GM18870 (cell line): ENCODE results near the gene CNPPD1.
"Not testable (repeated sequence)": the region's sequence is repeated elsewhere in the genome, so short reads cannot be mapped to it uniquely, and the experiment has no call there.

Experiments used
- ATAC-seq: cut with Tn5 transposase; IDR thresholded peaks from one replicate; pipeline ENCODE4 v1.9.1; 2021; ENCODE audit warnings: moderate library complexity; ENCODE audit not compliant: unreplicated experiment

The CNPPD1 gene

DNA sequence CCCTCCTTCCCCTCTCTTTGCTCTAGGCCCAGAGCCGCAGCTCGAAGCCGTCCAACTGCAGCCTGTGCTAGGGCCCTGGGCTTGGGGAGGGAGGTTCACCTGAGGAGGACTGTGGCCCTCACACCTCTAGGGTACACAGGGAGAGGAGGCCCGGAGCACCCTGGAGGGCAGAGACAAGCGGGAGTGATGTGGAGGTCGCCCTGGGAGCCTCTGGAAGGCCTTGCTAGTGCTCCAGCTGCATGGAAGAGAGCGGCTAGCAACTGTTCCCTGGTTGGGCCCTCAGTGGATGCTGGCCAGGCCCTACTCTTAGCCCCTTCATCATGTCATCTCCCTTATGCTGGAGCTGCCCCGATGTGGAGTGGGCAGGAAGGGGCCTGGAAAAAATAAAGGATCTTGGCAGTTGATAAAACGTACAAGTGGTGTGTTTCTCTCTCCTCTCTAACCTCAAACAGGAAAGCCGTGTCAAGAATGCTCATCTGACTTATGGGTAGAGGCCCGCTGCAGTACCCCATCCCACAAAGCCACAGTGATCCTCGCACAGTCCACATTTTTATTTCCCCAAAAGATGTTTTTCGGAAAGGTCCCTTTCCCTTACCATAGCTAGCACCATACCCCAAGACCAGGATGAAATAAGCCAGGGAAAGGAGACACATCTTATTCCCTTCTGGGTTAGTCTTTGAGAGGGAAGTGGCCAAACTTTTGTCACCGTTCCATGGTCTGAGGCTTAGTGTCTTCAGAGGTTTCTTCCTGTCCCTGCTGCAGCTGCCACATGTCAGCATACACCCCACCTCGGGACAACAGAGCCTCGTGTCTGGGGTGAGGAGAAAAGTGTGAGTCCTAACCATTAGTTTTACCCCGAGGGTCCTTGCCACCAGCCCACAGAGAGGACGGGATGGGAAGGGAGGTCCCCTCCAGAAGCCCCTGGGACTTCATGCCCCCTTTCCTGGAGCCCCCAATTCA, 32.8 kb upstream of the CNPPD1 start:
- ATAC-seq, result no peak

DNA sequence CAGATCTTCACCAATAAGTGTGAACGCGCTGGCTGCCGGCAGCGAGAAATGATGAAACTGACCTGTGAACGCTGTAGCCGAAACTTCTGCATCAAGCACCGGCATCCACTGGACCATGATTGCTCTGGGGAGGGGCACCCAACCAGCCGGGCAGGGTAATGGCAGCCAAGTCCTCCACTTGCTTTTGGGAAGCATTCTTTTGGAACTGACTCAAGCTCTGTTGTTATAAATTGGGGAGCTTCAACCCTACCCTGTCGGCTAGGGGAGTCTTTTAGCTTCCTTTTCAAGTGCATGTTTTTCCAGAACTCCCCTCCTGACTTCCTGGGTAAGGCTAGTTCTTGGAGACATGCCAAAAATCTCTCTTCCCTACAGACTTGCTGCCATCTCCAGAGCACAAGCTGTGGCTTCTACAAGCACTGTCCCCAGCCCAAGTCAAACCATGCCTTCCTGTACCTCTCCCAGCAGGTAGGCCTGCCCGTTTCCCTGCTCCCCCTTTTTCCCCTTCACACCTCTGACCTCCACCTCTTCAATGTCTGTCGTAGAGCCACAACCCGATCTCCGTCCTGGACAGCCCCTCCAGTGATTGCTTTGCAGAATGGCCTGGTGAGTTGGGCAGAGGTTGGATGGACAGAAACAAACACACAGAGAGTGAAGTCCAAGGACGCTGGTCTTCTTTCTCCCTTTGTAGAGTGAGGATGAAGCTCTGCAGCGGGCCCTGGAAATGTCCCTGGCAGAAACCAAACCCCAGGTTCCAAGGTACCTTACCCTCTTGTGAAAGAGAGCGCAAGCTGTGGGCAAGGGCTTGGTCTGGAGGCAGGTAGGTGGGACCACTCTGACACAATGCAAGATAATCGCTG, 31.4 kb upstream of the CNPPD1 start:
- no peak for ATAC-seq

DNA sequence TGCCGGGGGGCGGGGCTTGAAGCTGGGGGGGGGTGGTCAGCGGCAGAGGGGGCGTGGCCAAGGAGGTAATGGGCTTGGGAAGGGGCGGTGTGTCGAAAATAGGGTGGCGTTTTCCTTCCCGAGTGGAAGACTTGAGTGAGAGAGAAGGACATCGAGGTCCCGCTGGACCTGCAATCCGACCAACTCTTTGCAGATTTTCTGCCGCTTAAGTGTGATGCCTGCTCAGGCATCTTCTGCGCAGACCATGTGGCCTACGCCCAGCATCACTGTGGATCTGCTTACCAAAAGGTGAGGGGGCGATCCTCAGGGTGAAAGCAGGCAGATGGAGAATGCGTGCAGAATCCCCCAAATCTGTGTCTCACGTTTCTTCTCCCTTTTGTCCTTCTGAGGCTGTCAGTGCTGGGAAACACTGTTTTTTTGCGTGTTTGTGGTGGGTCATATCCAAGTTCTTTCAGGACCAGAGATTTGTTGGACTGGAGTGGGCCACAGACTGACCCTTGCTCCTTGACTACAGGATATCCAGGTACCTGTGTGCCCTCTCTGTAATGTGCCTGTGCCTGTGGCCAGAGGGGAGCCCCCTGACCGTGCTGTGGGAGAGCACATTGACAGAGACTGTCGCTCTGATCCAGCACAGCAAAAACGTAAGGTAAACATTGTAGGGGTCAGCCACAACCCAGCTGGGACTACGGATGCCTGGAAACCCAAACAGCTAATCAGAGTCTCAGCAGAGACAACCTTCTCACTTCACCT, 30.6 kb upstream of the CNPPD1 start:
- ATAC-seq, result no peak

DNA sequence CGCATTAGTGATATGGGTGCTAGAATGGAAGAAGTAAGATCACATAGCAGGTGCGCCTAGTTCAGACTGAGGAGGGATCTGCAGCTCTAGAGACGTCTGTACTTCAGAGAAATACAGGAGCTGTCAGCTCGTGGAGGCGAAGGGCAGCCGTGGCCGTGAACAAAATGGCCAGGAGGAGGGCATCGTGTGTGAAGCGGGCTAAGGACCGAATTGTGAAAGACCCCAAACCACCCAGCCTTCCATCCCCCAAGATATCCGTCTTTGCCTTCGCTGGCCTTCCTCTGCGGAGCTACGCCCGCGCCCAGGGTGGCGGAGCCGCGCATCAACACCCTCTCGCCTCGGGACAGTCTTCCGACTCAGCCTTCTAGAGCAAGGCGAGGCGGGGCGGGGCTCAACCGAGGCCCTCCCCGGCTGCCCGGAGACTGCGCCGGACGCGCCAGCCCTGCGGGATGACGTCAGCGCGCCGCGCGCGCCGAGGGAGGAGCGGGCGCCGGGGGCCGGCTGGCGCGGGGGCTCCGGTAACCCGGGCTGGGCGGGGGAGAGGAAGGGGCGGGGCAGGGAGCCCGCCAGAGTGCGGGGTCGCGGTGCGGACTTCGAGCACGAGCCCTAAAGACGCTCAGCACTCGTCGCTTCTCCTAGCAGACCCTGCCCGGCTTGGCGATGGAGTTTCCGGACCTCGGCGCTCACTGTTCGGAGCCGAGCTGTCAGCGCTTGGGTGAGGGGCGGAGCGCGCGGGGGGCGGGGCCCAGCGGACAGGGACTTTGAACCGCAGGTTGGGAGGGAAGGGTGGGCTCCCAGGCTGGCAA, 29.8 kb upstream of the CNPPD1 start, which contains the start of gene ZFAND2B:
Gene ZFAND2B, plus strand, starts transcription at position 455 of the 806 bp plus-strand sequence. Its CDS starts 206 bp downstream, at position 661.
- ATAC-seq, result peak; percentile 81

DNA sequence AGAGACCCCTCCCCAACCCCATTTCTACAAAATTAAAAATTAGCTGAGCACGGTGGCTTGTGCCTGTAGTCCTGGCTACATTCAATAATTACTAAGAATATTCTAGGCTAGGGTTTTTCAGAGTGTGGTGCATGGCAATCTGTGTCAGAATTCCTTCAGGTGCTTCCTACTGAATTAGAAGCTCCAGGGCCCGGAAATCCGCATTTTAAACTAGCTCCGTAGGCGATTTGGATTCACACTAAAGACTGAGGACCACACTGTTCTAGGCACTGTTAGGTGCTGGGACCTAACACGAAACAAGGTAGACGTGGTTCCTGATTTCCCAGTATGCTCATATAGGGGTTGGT, 29.2 kb upstream of the CNPPD1 start:
- ATAC-seq, result no peak

DNA sequence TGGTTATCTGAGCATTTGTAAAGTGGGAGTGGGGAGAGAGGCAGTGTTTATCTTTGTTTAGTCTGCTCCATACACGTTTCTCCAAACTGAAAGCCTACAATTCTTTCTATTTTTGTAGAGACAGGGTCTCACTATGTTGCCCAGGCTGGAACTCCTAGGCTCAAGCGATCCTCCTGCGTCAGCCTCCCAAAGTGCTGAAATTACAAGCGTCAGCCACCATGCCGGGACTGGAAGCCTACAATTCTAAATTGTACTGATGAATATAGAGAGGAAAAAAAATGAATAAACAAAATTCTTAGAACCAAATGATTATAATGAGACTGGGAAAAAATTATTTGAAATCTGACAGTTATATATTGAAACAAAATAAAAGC, 28.4 kb upstream of the CNPPD1 start:
- ATAC-seq, result no peak

DNA sequence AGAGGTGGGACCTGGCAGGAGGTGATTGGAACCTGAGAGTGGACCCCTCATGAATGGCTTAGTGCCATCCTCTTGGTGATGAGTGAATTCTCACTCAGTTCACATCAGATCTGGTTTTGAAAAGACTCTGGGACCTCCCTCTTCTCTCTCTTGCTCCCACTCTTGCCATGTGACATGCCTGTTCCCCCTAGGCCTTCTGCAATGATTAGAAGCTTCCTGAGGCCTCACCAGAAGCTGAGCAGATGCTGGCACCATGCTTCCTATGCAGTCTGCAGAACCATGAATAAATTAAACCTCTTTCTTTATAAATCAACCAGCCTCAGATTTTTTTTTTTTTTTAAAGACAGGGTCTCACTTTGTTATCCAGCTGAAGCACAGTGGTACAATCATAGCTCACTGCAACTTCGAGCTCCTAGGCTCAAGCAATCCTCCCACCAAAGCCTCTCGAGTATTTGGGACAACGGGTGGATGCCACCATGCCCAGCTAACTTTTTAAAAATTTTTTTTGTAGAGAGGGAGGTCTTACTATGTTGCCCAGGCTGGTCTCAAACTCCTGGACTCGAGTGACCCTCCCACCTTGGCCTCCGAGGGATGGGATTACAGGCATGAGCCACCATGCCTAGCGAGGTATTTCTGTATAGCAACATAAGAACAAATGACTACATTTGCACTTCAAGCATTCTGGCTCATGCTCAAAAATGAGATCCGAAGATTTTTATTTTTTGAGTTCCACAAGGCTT, 27.9 kb upstream of the CNPPD1 start:
- ATAC-seq, result no peak

DNA sequence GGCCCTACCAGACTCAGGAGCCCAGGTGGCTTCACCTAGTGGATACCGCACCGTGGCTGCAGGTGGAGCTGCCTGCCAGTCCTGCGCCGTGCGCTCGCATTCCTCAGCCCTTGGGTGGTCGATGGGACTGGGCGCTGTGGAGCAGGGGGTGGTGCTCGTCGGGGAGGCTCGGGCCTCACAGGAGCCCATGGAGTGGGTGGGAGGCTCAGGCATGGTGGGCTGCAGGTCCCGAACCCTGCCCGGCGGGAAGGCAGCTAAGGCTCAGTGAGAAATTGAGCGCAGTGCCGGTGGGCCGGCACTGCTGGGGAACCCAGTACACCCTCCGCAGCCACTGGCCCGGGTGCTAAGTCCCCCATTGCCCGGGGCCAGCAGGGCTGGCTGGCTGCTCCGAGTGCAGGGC, 24.6 kb upstream of the CNPPD1 start:
- not testable (repeated sequence) for ATAC-seq

DNA sequence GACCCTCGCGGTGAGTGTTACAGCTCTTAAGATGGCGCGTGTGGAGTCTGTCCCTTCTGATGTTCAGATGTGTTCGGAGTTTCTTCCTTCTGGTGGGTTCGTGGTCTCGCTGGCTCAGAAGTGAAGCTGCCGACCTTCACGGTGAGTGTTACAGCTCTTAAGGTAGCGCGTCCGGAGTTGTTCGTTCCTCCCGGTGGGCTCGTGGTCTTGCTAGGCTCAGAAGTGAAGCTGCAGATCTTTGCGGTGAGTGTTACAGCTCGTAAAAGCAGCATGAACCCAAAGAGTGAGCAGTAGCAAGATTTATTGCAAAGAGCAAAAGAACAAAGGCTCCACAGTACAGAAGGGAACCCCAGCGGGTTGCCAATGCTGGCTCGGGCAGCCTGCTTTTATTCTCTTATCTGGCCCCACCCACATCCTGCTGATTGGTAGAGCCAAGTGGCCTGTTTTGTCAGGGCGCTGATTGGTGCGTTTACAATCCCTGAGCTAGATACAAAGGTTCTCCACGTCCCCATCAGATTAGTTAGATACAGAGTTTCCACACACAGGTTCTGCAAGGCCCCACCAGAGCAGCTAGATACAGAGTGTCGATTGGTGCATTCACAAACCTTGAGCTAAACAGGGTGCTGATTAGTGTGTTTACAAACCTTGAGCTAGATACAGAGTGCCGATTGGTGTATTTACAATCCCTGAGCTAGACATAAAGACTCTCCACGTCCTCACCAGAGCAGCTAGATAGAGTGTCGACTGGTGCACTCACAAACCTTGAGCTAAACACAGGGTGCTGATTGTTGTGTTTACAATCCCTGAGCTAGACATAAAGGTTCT, 24.0 kb upstream of the CNPPD1 start:
- not testable (repeated sequence) for ATAC-seq

DNA sequence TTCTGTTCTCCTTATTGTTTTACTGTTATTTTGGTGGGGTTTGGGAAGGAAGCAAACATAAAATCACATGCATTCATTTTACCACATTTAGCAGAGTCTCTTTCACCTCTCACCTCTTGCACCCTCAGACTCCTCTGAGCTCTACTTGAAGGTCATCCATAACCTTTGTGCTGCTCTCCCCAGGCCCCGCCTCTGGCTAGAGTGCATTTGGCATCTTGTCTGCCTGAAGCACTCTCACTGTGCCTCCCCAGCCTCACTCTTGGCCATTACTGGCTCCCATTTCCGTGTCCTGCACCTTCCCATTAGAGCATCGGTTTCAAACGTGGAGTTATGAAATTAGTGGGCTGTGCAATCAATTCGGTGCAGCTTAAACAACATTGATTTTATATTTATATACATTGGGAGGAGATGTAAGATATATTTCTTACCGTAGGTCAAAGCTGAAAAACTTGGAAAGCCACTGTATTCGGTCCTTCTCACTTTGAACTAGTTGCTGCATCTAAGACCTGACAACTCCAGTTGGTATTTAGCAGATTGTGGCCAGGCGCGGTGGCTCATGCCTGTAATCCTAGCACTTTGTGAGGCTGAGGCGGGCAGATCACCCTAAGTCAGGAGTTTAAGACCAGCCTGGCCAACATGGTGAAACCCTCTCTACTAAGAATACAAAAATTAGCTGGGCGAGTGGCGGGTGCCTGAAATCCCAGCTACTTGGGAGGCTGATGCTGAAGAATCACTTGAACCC, 22.9 kb upstream of the CNPPD1 start:
- no peak for ATAC-seq

DNA sequence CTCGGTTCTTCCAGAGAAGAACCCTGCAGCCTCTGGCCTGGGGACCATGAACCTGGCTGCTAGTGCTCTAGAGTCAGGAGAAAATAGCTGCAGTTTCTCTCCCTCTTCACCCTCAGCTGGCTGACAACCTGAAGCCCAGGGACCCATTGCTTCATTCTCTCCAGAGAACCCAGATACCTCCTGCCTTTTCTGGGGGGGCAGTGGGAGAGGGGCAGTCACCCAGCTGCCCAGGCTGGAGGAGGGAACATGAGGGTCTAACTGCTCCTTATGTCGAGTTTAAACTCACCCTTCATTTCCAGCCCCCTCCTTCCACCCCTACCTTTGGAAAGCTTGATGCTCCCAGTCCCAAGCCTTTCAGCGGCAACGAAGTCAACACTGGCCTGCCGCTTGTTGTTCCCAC, 22.2 kb upstream of the CNPPD1 start:
- ATAC-seq, result no peak

DNA sequence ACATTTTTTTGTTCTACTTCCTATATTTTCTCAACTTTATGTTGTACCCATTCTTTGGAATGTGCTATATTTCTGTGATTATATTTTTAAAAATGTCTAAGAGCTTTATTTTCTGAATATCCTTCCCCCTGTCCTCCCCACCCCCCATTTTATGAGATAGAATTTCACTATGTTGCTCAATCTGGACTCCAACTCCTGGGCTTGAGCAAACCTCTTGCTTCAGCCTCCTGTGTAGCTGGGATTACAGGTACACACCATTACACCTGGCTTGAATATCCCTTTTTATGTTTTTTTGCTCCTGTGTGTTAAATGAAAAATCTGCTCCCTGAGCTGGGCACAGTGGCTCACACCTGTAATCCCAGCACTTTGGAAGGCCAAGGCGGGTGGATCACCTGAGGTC, 20.7 kb upstream of the CNPPD1 start:
- ATAC-seq, result no peak

DNA sequence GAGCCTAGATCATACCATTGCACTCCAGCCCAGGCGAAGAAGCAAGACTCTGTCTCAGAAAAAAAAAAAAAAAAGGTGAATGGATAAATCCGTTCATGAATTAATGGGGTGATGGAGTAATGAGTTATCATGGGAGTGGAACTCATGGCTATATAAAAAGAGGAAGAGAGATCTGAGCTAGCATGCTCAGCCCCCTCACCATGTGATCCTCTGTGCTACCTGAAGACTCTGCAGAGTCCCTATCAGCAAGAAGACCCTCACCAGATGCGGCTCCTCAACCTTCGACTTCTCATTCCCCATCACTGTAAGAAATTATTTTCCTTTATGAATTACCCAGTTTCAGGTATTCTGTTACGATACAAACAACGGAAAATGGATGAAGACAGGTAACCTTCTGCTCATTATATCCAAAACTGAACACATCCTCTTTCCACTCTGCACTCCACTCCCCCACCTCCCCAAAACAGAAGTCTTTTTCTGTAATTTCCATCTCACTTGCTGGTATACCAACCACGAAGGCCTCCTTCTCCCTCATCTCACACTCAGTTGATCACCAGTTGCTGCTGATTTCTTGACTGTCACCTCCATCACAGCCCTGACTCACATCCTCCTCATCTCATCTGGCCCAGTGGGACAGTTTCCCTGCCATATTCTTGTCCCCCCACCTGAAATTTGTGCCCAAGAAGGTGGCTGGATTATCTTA, 10.2 kb upstream of the CNPPD1 start:
- ATAC-seq, result no peak

DNA sequence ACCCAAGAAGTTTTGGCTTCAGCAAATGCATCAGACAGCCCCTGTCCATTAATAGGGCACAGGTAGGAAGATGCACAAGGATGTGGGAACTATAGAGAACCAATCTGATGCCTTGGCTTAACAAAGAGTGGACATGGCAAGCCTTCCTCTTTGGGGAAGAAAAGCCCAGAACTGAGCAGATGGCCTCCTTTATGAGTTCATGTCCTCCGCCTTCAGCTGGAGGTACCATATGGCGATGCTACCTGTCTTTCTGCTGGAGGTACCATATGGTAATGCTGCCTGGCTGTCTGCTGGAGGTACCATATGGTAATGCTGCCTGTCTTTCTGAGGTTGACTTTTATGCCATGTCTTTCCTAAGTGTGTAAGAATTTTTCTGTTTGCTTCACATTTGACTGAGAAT, 7.4 kb upstream of the CNPPD1 start:
- no peak for ATAC-seq

DNA sequence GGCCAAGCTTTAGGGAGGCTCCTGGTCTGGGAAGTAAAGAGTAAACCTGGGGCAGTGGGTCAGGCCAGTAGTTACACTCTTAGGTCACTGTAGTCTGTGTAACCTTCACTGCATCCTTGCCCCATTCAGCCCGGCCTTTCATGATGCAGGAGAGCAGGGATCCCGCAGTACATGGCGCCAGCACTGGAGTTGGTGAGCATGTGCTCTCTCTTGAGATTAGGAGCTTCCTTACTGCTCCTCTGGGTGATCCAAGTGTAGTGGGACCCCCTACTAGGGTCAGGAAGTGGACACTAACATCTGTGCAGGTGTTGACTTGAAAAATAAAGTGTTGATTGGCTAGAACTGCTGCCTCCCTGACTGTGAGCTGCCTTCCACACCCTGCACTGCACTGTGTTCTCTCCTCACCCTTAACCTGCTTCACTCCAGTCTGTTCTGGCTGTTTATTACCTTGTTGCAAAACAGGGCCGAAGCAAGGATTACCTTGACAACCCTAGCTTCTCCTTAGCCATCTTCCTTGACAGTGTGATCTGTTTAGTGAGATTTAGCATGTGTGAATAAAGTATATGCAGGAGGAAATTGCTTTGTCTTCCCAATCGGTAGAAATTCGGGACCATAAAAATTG, 6.5 kb upstream of the CNPPD1 start:
- ATAC-seq, result no peak

DNA sequence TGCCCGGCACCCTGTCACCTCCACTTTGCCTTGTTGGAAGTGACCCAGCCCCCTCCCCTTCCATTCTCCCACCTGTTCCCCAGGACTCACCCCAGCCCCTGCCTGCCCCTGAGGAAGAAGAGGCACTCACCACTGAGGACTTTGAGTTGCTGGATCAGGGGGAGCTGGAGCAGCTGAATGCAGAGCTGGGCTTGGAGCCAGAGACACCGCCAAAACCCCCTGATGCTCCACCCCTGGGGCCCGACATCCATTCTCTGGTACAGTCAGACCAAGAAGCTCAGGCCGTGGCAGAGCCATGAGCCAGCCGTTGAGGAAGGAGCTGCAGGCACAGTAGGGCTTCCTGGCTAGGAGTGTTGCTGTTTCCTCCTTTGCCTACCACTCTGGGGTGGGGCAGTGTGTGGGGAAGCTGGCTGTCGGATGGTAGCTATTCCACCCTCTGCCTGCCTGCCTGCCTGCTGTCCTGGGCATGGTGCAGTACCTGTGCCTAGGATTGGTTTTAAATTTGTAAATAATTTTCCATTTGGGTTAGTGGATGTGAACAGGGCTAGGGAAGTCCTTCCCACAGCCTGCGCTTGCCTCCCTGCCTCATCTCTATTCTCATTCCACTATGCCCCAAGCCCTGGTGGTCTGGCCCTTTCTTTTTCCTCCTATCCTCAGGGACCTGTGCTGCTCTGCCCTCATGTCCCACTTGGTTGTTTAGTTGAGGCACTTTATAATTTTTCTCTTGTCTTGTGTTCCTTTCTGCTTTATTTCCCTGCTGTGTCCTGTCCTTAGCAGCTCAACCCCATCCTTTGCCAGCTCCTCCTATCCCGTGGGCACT, 5.8 kb upstream of the CNPPD1 start:
- ATAC-seq, result no peak
